PC-9 (cell line): ENCODE data around the gene NFKBIZ.

Experiments
- CTCF ChIP-seq: fragments of 200-600 bp; sonication (generic); conservative IDR thresholded peaks from 2 replicates; pipeline ENCODE4 v1.6.1; 2017; ENCODE audit warnings: mixed run types, antibody characterized with exemption, mild to moderate bottlenecking, moderate library complexity
- EZH2 ChIP-seq: fragments of 200-600 bp; sonication (generic); IDR thresholded peaks from 2 replicates; pipeline ENCODE4 v1.8.0; 2017; ENCODE audit warnings: antibody characterized with exemption, low read depth

GRCh38 chr3:101847328-101847727 is 2.0 kb upstream of the NFKBIZ start:
- no peak for TF ChIP-seq CTCF
- TF ChIP-seq EZH2: no peak
